NCI-H128 (cell line): ENCODE results near the gene ASCC3.

Source experiments
- DNase-seq: peaks from one replicate; lab custom pipeline; 2025; ENCODE audit not compliant: unreplicated experiment; lab: John Stamatoyannopoulos, UW

ASCC3 gene

DNA sequence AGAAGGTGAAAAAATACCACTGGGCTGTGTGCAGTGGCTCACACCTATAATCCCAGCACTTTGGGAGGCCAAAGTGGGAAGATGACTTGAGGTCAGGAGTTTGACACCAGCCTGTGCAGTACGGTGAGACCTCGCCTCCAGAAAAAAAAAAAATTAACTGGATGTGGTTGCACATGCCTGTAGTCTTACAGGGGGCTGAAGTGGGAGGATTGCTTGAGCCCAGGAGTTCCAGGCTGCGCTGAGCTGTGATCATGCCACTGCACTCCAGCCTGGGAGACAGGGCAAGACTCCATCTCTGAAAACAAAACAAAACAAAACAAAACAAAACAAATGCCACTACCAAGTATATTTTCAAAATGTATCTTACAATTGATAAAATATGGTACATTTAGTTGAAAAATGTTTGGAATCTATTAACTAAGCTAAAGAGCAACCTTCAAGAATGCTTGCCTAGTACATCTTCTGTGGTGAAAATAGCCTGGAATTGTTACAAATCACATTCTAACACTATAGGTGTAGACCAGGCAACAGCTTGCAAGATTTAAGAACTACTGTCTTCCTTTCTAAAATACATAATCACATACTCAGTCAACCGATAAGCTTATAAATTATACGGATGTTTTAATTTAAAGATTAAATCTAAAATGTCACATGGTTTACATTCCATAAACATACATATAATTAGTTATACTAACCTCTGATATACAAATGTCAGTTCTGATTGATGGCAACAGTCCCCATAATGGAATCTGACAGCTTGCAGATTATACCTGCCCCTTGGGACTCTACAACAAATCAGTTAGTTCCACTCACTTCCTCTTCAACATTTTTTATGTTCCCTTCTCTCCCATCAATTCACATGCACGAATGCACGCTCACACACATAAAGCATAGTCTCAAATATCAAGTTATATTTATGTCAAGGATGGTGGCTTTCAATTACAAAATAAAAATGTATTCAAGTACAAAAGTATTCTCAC is 150.8 kb downstream of the ASCC3 start:
- DNase-seq, result no peak

DNA sequence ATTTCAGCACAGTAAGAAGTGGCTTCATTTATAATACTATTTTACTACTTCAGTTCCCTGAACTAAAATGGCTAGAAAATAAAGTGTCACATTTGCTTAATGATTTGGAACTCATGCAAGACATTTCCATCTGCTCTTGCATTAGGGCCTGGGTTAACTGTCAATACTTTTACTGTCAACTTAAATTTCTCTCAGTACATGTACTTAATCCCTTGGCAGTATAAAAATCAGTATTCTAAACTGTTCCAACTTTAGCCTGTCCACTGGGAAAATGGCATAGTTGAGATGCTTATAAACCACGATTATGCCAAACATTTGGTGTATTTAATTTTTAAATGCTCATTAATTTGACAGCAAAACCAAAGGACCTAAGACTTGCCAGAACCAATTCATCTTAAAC is 154.5 kb downstream of the ASCC3 start:
- no peak for DNase-seq

DNA sequence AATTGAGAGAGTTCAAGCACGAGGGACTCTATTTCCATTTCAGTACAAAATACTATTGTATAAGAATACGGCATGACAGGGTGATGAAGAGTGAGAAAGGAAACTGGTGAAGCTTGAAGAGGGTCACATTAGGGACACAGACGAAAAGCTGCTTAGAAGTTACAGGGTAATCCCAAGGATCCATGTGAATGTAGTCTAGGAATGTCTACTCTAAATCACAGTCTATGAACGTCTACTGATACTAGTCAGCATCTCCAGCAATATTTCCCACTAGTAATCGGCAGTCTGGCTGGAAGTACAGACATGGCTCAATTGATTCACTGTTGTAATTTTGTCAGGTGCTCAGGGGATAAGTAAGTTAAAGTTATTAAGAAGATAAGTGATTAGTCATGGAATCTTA is 156.4 kb downstream of the ASCC3 start:
- DNase-seq, result no peak

GRCh38 chr6:100724222-100724621 is 156.9 kb downstream of the ASCC3 start:
- DNase-seq, result no peak

GRCh38 chr6:100721256-100721655 is 159.9 kb downstream of the ASCC3 start:
- no peak for DNase-seq

GRCh38 chr6:100719883-100720682 is 161.0 kb downstream of the ASCC3 start:
- no peak for DNase-seq

DNA sequence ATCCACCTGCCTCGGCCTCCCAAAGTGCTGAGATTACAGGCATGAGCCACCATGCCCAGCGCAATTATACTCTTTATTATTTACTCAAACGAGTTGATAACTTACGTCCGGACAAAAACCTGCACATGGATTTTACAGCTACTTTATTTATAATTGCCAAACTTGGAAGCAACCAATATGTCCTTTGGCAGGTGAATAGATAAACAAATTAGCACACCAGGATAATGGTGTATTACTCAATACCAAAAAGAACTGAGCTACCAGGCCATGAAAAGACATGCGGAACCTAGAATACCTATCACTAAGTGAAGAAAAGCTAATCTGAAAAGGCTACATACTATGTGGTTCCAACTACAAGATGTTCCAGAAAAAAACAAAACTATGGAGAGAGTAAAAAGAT is 168.1 kb downstream of the ASCC3 start:
- DNase-seq, result no peak

- DNase-seq, result no peak
Observed at GRCh38 chr6:100706491-100706890, 174.6 kb downstream of the ASCC3 start.

DNA sequence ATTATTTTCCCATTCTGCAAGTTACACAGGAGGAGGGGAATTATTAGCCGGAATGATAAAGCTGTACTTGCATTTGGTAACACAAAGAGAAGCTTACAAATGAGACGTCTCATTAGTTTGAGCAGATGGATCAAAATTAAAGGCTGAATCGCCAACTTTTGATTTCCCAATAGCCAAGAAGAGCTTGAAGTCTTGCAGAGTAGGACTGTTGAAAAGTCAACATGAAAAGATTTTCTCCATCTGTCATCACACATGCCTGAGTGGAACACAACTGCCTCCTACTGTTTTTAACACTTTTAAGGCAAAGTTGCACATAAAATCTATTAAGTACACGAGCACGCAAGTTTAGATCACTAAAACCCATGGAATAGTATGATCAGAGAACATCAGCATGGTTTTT is 176.2 kb downstream of the ASCC3 start:
- no peak for DNase-seq

DNA sequence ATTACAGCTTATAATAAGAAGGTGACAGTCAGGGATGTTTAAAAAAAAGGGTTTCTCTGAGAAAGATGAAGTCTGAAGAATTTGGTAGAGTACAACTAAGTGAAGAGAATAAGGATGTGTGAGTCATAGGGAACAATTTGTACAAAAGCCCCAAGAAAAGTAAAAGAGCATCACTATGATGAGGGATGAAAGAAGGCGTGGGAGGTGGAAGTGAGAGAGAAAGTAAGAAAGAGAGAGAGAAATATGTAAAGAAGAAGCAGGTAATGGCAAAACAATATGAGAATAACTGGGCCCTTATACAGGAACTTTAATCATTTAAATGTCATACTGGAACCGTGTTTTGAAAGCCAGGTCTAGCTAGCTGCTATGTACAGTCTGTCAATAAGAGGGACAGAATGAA is 179.4 kb downstream of the ASCC3 start:
- no peak for DNase-seq

- no peak for DNase-seq
Observed at GRCh38 chr6:100700009-100700408, 181.1 kb downstream of the ASCC3 start.

GRCh38 chr6:100695445-100695844 is 185.7 kb downstream of the ASCC3 start:
- no peak for DNase-seq

GRCh38 chr6:100693249-100693927 is 187.7 kb downstream of the ASCC3 start:
- DNase-seq, result no peak

DNA sequence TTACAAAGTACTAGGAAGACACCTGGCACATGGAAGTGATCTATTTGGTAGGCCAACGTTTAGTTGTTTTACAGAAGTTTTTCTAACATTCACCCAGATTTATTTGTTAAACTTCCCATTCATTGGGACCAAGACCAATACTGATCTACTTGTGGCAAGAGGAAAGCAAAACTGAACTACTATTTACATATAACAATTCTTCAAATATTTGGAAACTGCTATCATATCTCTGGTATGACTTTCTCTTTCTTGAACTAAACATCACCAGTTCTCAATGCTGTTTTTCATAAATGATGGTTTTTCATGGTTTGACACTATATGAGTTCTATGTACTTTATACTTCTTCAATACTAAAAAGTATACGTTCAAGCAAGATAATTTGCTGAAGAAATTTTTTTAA is 189.2 kb downstream of the ASCC3 start:
- DNase-seq, result no peak

- no peak for DNase-seq
Observed at GRCh38 chr6:100686216-100686615, 194.9 kb downstream of the ASCC3 start.

DNA sequence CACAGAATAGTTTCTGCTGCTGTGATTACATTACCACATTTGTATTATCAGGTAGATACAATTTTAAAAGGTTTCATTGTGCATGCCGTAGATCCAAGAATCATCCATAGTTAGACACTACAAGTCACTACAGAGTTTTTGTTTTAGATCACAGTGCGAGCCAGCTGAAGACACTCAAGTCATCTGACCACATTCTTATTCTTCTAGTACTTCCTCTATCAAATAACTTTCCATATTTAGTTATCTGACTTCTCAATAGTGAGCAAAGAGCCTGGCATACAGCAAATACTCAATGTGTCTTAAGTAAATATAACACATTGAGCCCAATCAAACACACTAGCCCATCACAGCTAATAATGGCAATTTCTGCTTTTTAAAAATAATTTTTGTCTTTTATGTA is 195.4 kb downstream of the ASCC3 start:
- DNase-seq, result no peak

- DNase-seq, result no peak
Observed at GRCh38 chr6:100680163-100680562, 201.0 kb downstream of the ASCC3 start.

GRCh38 chr6:100678027-100678426 is 203.1 kb downstream of the ASCC3 start:
- no peak for DNase-seq

GRCh38 chr6:100677240-100677639 is 203.9 kb downstream of the ASCC3 start:
- DNase-seq, result no peak

- DNase-seq, result no peak
Observed at GRCh38 chr6:100673641-100674040, 207.5 kb downstream of the ASCC3 start.

GRCh38 chr6:100671740-100672139 is 209.4 kb downstream of the ASCC3 start:
- DNase-seq, result no peak
